HG02610 (cell line): Measurements from ENCODE around the gene IQCH.
A peak's percentile ranks its signal among the peaks of the same experiment; 100 is the strongest.

ENCODE experiments used
- ATAC-seq: cut with Tn5 transposase; IDR thresholded peaks from one replicate; pipeline ENCODE4 v1.9.1; 2021; ENCODE audit warnings: mild to moderate bottlenecking, moderate library complexity; ENCODE audit not compliant: unreplicated experiment

The IQCH gene

GRCh38 chr15:67521783-67522568, 267.4 kb downstream of the IQCH start:
- no peak for ATAC-seq

GRCh38 chr15:67523330-67523729, 268.7 kb downstream of the IQCH start:
- ATAC-seq, result no peak

GRCh38 chr15:67524235-67524634, 269.6 kb downstream of the IQCH start:
- ATAC-seq, result no peak

GRCh38 chr15:67528513-67528912, 273.9 kb downstream of the IQCH start:
- no peak for ATAC-seq

- ATAC-seq, result no peak
These were observed 276.9 kb downstream of the IQCH start for GRCh38 chr15:67531379-67531914.

- no peak for ATAC-seq
These were observed 279.3 kb downstream of the IQCH start for GRCh38 chr15:67533873-67534272.

- no peak for ATAC-seq
These were observed 279.8 kb downstream of the IQCH start for GRCh38 chr15:67534360-67534759.

GRCh38 chr15:67537771-67538170, 283.2 kb downstream of the IQCH start:
- ATAC-seq, result no peak

- peak; percentile 44 for ATAC-seq
These were observed 288.1 kb downstream of the IQCH start, which contains the start of gene MAP2K5 for GRCh38 chr15:67542420-67543347. Gene MAP2K5 (plus strand): TSS chr15:67542703. CDS start chr15:67543336, 633 bp downstream.

- ATAC-seq, result no peak
These were observed 288.7 kb downstream of the IQCH start for GRCh38 chr15:67543348-67543718.

GRCh38 chr15:67544475-67544874, 289.9 kb downstream of the IQCH start:
- no peak for ATAC-seq

GRCh38 chr15:67545864-67546263, 291.3 kb downstream of the IQCH start:
- no peak for ATAC-seq

GRCh38 chr15:67547064-67547463, 292.5 kb downstream of the IQCH start:
- ATAC-seq, result no peak

GRCh38 chr15:67547836-67548235, 293.2 kb downstream of the IQCH start:
- ATAC-seq, result no peak

- ATAC-seq, result no peak
These were observed 293.8 kb downstream of the IQCH start for GRCh38 chr15:67548236-67548852.

- ATAC-seq, result no peak
These were observed 294.5 kb downstream of the IQCH start for GRCh38 chr15:67548862-67549651.

- ATAC-seq, result no peak
These were observed 295.1 kb downstream of the IQCH start for GRCh38 chr15:67549736-67550135.

- ATAC-seq, result no peak
These were observed 295.9 kb downstream of the IQCH start for GRCh38 chr15:67550522-67550921.

GRCh38 chr15:67551207-67551743, 296.7 kb downstream of the IQCH start:
- ATAC-seq, result no peak
